HUES64 (cell line): Measurements from ENCODE around the gene ALG12.

Source experiments
- H3K27ac ChIP-seq: 2 replicates; pipeline ENCODE4 v1.7.0; 2013; ENCODE audit warnings: low read depth, low read length, inconsistent platforms
- H3K27me3 ChIP-seq: 2 replicates; pipeline ENCODE4 v1.6.1; 2013; ENCODE audit warnings: mild to moderate bottlenecking, low read length; ENCODE audit not compliant: insufficient read depth
- H3K36me3 ChIP-seq: 2 replicates; pipeline ENCODE4 v1.6.1; 2013; ENCODE audit warnings: mild to moderate bottlenecking, low read length; ENCODE audit not compliant: insufficient read depth
- H3K4me1 ChIP-seq: 2 replicates; pipeline ENCODE4 v1.6.1; 2013; ENCODE audit warnings: mild to moderate bottlenecking, low read length, moderate library complexity; ENCODE audit not compliant: insufficient read depth
- H3K4me3 ChIP-seq: 2 replicates; pipeline ENCODE4 v1.5.1; 2013; ENCODE audit warnings: mild to moderate bottlenecking, low read length, moderate library complexity
- H3K9ac ChIP-seq: 2 replicates; pipeline ENCODE4 v1.6.1; 2013; ENCODE audit warnings: mild to moderate bottlenecking, low read depth, low read length
- H3K9me3 ChIP-seq: 2 replicates; pipeline ENCODE4 v1.6.1; 2013; ENCODE audit warnings: low read depth, low read length; ENCODE audit not compliant: insufficient read depth
- WGBS: fragments of 150-250, 120-280 bp; methylation state at CpG from one replicate; pipeline ENCODE4 v1.1.7; 2013; ENCODE audit warnings: missing lambda C conversion rate; 5-methylcytosine and 5-hydroxymethylcytosine counted together

The ALG12 gene

GRCh38 chr22:49866646-49867045 lies 51.6 kb downstream of the ALG12 start:
- Histone ChIP-seq H3K4me1 (no peaks in the 10 kb centered on the region), H3K27me3 (no peaks in the 10 kb centered on the region), H3K36me3 (0 out of 2 replicates have a peak, but pooled peaks cover 2% of the 10 kb centered on the region), H3K9me3 (peaks cover 29% of the 10 kb centered on the region), H3K9ac (no peak overlapping the region), H3K27ac (no peak overlapping the region), H3K4me3 (no peak overlapping the region)
- 88% methylated on average over 8 of the region's 8 CpGs for WGBS

- no peak overlapping the region for H3K4me3 ChIP-seq
- WGBS = no CpG with 5 or more reads among the region's 2 CpGs
- H3K9me3 ChIP-seq = peaks cover 29% of the 10 kb centered on the region
- H3K4me1 ChIP-seq = no peaks in the 10 kb centered on the region
- no peak overlapping the region for H3K9ac ChIP-seq
- 0 out of 2 replicates have a peak, but pooled peaks cover 2% of the 10 kb centered on the region for H3K36me3 ChIP-seq
- no peak overlapping the region for H3K27ac ChIP-seq
- no peaks in the 10 kb centered on the region for H3K27me3 ChIP-seq
Measured at GRCh38 chr22:49866134-49866533, 52.1 kb downstream of the ALG12 start.

- 91% methylated on average over 17 of the region's 17 CpGs for WGBS
Measured at GRCh38 chr22:49865156-49865555, 53.1 kb downstream of the ALG12 start.

GRCh38 chr22:49863931-49864330 lies 54.3 kb downstream of the ALG12 start:
- no peak overlapping the region for H3K4me3 ChIP-seq
- WGBS = 80% methylated on average over 7 of the region's 7 CpGs

More at GRCh38 chr22:49865156-49865555, 53.1 kb downstream of the ALG12 start:
- H3K9me3 ChIP-seq = peaks cover 28% of the 10 kb centered on the region
- no peak overlapping the region for H3K9ac ChIP-seq
- H3K27ac ChIP-seq = no peak overlapping the region
- H3K4me3 ChIP-seq = no peak overlapping the region
- H3K27me3 ChIP-seq = no peaks in the 10 kb centered on the region
- H3K36me3 ChIP-seq = 0 out of 2 replicates have a peak, but pooled peaks cover 2% of the 10 kb centered on the region
- H3K4me1 ChIP-seq = no peaks in the 10 kb centered on the region

GRCh38 chr22:49862496-49862776 lies 55.8 kb downstream of the ALG12 start:
- Histone ChIP-seq H3K36me3 (0 out of 2 replicates have a peak, but pooled peaks cover 2% of the 10 kb centered on the region), H3K9me3 (peaks cover 15% of the 10 kb centered on the region; the same call in 1 of the 2 replicates), H3K9ac (no peak overlapping the region), H3K27ac (no peak overlapping the region), H3K27me3 (no peaks in the 10 kb centered on the region), H3K4me3 (no peak overlapping the region), H3K4me1 (no peaks in the 10 kb centered on the region)
- 95% methylated on average over 5 of the region's 5 CpGs for WGBS

More at GRCh38 chr22:49863931-49864330, 54.3 kb downstream of the ALG12 start:
- no peak overlapping the region for H3K9ac ChIP-seq
- peaks cover 15% of the 10 kb centered on the region; the same call in 1 of the 2 replicates for H3K9me3 ChIP-seq
- H3K4me1 ChIP-seq = no peaks in the 10 kb centered on the region
- 0 out of 2 replicates have a peak, but pooled peaks cover 2% of the 10 kb centered on the region for H3K36me3 ChIP-seq
- no peak overlapping the region for H3K27ac ChIP-seq
- H3K27me3 ChIP-seq = no peaks in the 10 kb centered on the region

GRCh38 chr22:49861642-49862495 lies 56.4 kb downstream of the ALG12 start:
- no peak overlapping the region for H3K4me3 ChIP-seq
- 0 out of 2 replicates have a peak, but pooled peaks cover 2% of the 10 kb centered on the region for H3K36me3 ChIP-seq
- peaks cover 15% of the 10 kb centered on the region; the same call in 1 of the 2 replicates for H3K9me3 ChIP-seq
- H3K9ac ChIP-seq = no peak overlapping the region
- H3K27ac ChIP-seq = no peak overlapping the region
- 93% methylated on average over 29 of the region's 29 CpGs for WGBS
- no peaks in the 10 kb centered on the region for H3K4me1 ChIP-seq
- no peaks in the 10 kb centered on the region for H3K27me3 ChIP-seq

GRCh38 chr22:49858827-49859226 lies 59.4 kb downstream of the ALG12 start:
- H3K36me3 ChIP-seq = no peaks in the 10 kb centered on the region
- H3K9me3 ChIP-seq = no peaks in the 10 kb centered on the region
- H3K27me3 ChIP-seq = no peaks in the 10 kb centered on the region
- H3K4me3 ChIP-seq = no peak overlapping the region
- no peak overlapping the region for H3K9ac ChIP-seq
- H3K4me1 ChIP-seq = peaks cover 6% of the 10 kb centered on the region; the same call in 1 of the 2 replicates
- no peak overlapping the region for H3K27ac ChIP-seq
- WGBS = 92% methylated on average over 13 of the region's 14 CpGs

- Histone ChIP-seq H3K36me3 (no peaks in the 10 kb centered on the region), H3K27ac (no peak overlapping the region), H3K9me3 (no peaks in the 10 kb centered on the region), H3K9ac (no peak overlapping the region), H3K4me1 (peaks cover 6% of the 10 kb centered on the region; the same call in 1 of the 2 replicates), H3K27me3 (peaks cover 12% of the 10 kb centered on the region), H3K4me3 (no peak overlapping the region)
- WGBS = 90% methylated on average over 31 of the region's 31 CpGs
Measured at GRCh38 chr22:49856766-49857618, 61.2 kb downstream of the ALG12 start.

- peaks cover 6% of the 10 kb centered on the region; the same call in 1 of the 2 replicates for H3K4me1 ChIP-seq
- H3K9me3 ChIP-seq = no peaks in the 10 kb centered on the region
- peaks cover 19% of the 10 kb centered on the region for H3K27me3 ChIP-seq
- no peaks in the 10 kb centered on the region for H3K36me3 ChIP-seq
- H3K9ac ChIP-seq = no peak overlapping the region
- 88% methylated on average over 19 of the region's 23 CpGs for WGBS
- H3K27ac ChIP-seq = no peak overlapping the region
- no peak overlapping the region for H3K4me3 ChIP-seq
Measured at GRCh38 chr22:49856343-49856742, 61.9 kb downstream of the ALG12 start.

GRCh38 chr22:49855251-49855911 lies 62.9 kb downstream of the ALG12 start:
- peaks cover 6% of the 10 kb centered on the region; the same call in 1 of the 2 replicates for H3K4me1 ChIP-seq
- 54% methylated on average over 9 of the region's 9 CpGs for WGBS
- no peak overlapping the region; the same call in 1 of the 2 replicates for H3K9ac ChIP-seq
- peak overlapping the region; percentile 87 for H3K4me3 ChIP-seq
- H3K36me3 ChIP-seq = no peaks in the 10 kb centered on the region
- no peak overlapping the region for H3K27ac ChIP-seq
- peaks cover 28% of the 10 kb centered on the region for H3K27me3 ChIP-seq
- H3K9me3 ChIP-seq = no peaks in the 10 kb centered on the region
